Measurements from ENCODE around the gene CPM. TPM values are rescaled to one million over a fixed set of nuclear protein-coding genes. Genes with fewer than 3 reads are reported as not detected.

CPM gene
- total RNA-seq, 1 experiment from 2014 or later: 0.96 TPM

GRCh38 chr12:68976395-68976841, 43.4 kb upstream of the CPM start:
- Mint-ChIP-seq H3K4me1 (peaks cover 12% of the 10 kb centered on the region), H3K36me3 (no peaks in the 10 kb centered on the region), H3K4me3 (no peak overlapping the region), H3K27ac (no peak overlapping the region), H3K27me3 (ENCODE audit: low read depth) (no peaks in the 10 kb centered on the region), H3K9me3 (no peaks in the 10 kb centered on the region)
- POLR2A ChIA-PET: no interaction called here
- DNase-seq (ENCODE audit: low spot score): no peak
- CTCF ChIA-PET: no interaction called here
- no peak for ATAC-seq
- TF ChIP-seq PRRX2 (CRISPR knock-in tag; IDR thresholded peaks at IDR 0.05) (no peak), NFATC4 (CRISPR knock-in tag; IDR thresholded peaks at IDR 0.05) (no peak), STAT6 (CRISPR knock-in tag; conservative IDR thresholded peaks at IDR 0.05; ENCODE audit: low read depth) (no peak), PREB (CRISPR knock-in tag; IDR thresholded peaks at IDR 0.05; ENCODE audit: borderline replicate concordance) (no peak), AFF4 (CRISPR knock-in tag; IDR thresholded peaks at IDR 0.05; ENCODE audit: borderline replicate concordance) (no peak), CREB1 (CRISPR knock-in tag; IDR thresholded peaks at IDR 0.05) (no peak), ESRRA (CRISPR knock-in tag; IDR thresholded peaks at IDR 0.05; ENCODE audit: borderline replicate concordance) (no peak), TEAD4 (CRISPR knock-in tag; IDR thresholded peaks at IDR 0.05) (no peak), MYBL2 (CRISPR knock-in tag; IDR thresholded peaks at IDR 0.05) (no peak), IRF2 (CRISPR knock-in tag; IDR thresholded peaks at IDR 0.05; ENCODE audit: borderline replicate concordance, low read depth) (no peak), ATF6 (CRISPR knock-in tag; IDR thresholded peaks at IDR 0.05) (no peak), ZBTB21 (CRISPR knock-in tag; IDR thresholded peaks at IDR 0.05; ENCODE audit: borderline replicate concordance) (no peak), ZMAT4 (CRISPR knock-in tag; IDR thresholded peaks at IDR 0.05) (no peak), ZNF138 (CRISPR knock-in tag; conservative IDR thresholded peaks at IDR 0.05) (no peak), GABPB1 (CRISPR knock-in tag; IDR thresholded peaks at IDR 0.05) (no peak), ZNF121 (CRISPR knock-in tag; IDR thresholded peaks at IDR 0.05) (no peak), NR2C2 (CRISPR knock-in tag; IDR thresholded peaks at IDR 0.05) (no peak), E2F5 (CRISPR knock-in tag; IDR thresholded peaks at IDR 0.05) (no peak)

Data from WTC11 (cell line).